ENCODE results near the gene OR1F1. TPM values are rescaled to one million over a fixed set of nuclear protein-coding genes. Genes with fewer than 3 reads are reported as not detected.
A peak's percentile ranks its signal among the peaks of the same experiment; 100 is the strongest.

The OR1F1 gene
- total and polyA plus RNA-seq, 12 donors: not detected

GRCh38 chr16:3157229-3158025 is 30.6 kb upstream of the OR1F1 start:
- TF ChIP-seq CTCF (IDR thresholded peaks at IDR 0.05): no peak
- WGBS, 2 donors: 1 to 2% methylated on average over 59 of the region's 59 CpGs
- H3K27me3 ChIP-seq: peaks cover 0 to 12% (median 0%) of the 10 kb centered on the region in 7 donors
- peak overlapping the region; percentile 76 to 94 (median 91) for H3K27ac ChIP-seq
- peaks cover 0 to 11% (median 0%) of the 10 kb centered on the region in 11 donors for H3K9me3 ChIP-seq
- no peaks in the 10 kb centered on the region for H3K36me3 ChIP-seq
- peak; percentile 8 to 36 (median 22) for ATAC-seq
- intact Hi-C loops (cut with DNase I): loop anchor here in 3 of 10 donors (10.0 kb wide), 3 partner anchors 107 to 347 kb away; partner anchors contain the start of gene CLUAP1 (in 1 of the 3)
- DNase-seq: peak; percentile 53 to 58
- H3K4me3 ChIP-seq: peak overlapping the region; percentile 56 to 87 (median 74)
- H3K4me1 ChIP-seq: peaks cover 2 to 31% (median 26%) of the 10 kb centered on the region in 9 donors

- no peaks in the 10 kb centered on the region for H3K36me3 ChIP-seq
- TF ChIP-seq CTCF (IDR thresholded peaks at IDR 0.05): no peak
- WGBS, 2 donors: 0 to 1% methylated on average over 27 of the region's 27 CpGs
- peaks cover 0 to 7% (median 0%) of the 10 kb centered on the region in 7 donors for H3K27me3 ChIP-seq
- peaks cover 0 to 26% (median 23%) of the 10 kb centered on the region in 9 donors for H3K4me1 ChIP-seq
- H3K9me3 ChIP-seq: peaks cover 0 to 11% (median 0%) of the 10 kb centered on the region in 11 donors
- DNase-seq: no peak
- intact Hi-C loops (cut with DNase I): loop anchor here in 3 of 10 donors (10.0 kb wide), 3 partner anchors 107 to 347 kb away; partner anchors contain the start of gene CLUAP1 (in 1 of the 3)
- ATAC-seq: peak; percentile 14 to 36 (median 30)
- peak overlapping the region; percentile 56 to 87 (median 74) for H3K4me3 ChIP-seq
- peak overlapping the region; percentile 76 to 94 (median 91) for H3K27ac ChIP-seq
Observed at GRCh38 chr16:3158026-3158509, 29.9 kb upstream of the OR1F1 start.

GRCh38 chr16:3158510-3159314 is 29.3 kb upstream of the OR1F1 start:
- intact Hi-C loops (cut with DNase I): loop anchor here in 3 of 10 donors (10.0 kb wide), 3 partner anchors 106 to 346 kb away; partner anchors contain the start of gene CLUAP1 (in 1 of the 3)
- Histone ChIP-seq H3K9me3 (peaks cover 0 to 8% (median 0%) of the 10 kb centered on the region in 11 donors), H3K27ac (peak overlapping the region; percentile 76 to 94 (median 91)), H3K4me1 (peaks cover 0 to 26% (median 23%) of the 10 kb centered on the region in 9 donors), H3K4me3 (peak overlapping the region; percentile 56 to 87 (median 74)), H3K27me3 (peaks cover 0 to 7% (median 0%) of the 10 kb centered on the region in 7 donors), H3K36me3 (no peaks in the 10 kb centered on the region)
- DNase-seq: peak; percentile 85 to 88
- ATAC-seq: peak; percentile 87 to 91 (median 89)
- 1% methylated on average over 60 to 69 of the region's 70 CpGs for WGBS, 2 donors
- TF ChIP-seq CTCF (IDR thresholded peaks at IDR 0.05): peak in 3 of 9 donors; percentile 10 to 12 (median 11)

Data from heart right ventricle (tissue), 16 donors.